Ascending aorta (tissue), 2 donors: ENCODE data around the gene SUB1. TPM values are rescaled to one million over a fixed set of nuclear protein-coding genes. Genes with fewer than 3 reads are reported as not detected.
"Not testable (repeated sequence)": the region's sequence is repeated elsewhere in the genome, so short reads cannot be mapped to it uniquely, and the experiment has no call there.

Experiments
- DNase-seq, 2 donors: peaks; one replicate each; pipeline ENCODE4 v3.0.0-alpha.2; 2019; ENCODE audit warnings: low spot score in 2 of 2
- H3K27ac ChIP-seq, 2 donors: fragments of 200-600 bp; sonication (generic); one replicate each; pipeline ENCODE4 v1.5.1; 2016 to 2017; ENCODE audit warnings: mild to moderate bottlenecking in 1 of 2
- H3K27me3 ChIP-seq: fragments of 200-600 bp; sonication (generic); one replicate; pipeline ENCODE4 v1.5.1; 2017
- H3K36me3 ChIP-seq, 2 donors: fragments of 200-600 bp; sonication (generic); one replicate each; pipeline ENCODE4 v1.5.1; 2016
- H3K4me1 ChIP-seq, 2 donors: fragments of 200-600 bp; sonication (generic); one replicate each; pipeline ENCODE4 v1.5.1; 2016 to 2017; ENCODE audit warnings: mild to moderate bottlenecking in 1 of 2
- H3K4me3 ChIP-seq, 2 donors: fragments of 200-600 bp; sonication (generic); one replicate each; pipeline ENCODE4 v1.5.1; 2016 to 2017; ENCODE audit warnings: mild to moderate bottlenecking in 1 of 2
- H3K9me3 ChIP-seq, 2 donors: fragments of 200-600 bp; sonication (generic); one replicate each; pipeline ENCODE4 v1.5.1; 2016
- intact Hi-C: fragments of 100-400 bp; cut with DNase I; formaldehyde crosslinking; loops from one replicate; pipeline ENCODE4 v1.15.1; 2023
- total RNA-seq: library from RNA; depleted of rRNA; stranded (reverse); fragments of >200 nt; gene quantifications from one replicate; pipeline ENCODE4 v1.1.0, GENCODE V29; 2016
- TF ChIP-seq, protein P1 (sequence below), 3 experiments: fragments of 200-600 bp in 2 of 3; fragments of 450-650 bp in 1 of 3; sonication (generic) in 2 of 3; IDR thresholded peaks; one replicate each; pipeline ENCODE4 v1.5.1; 2016 to 2019; ENCODE audit warnings: antibody characterized with exemption in 3 of 3, mild to moderate bottlenecking in 1 of 3, moderate library complexity in 1 of 3

SUB1 gene
- 103 TPM for total RNA-seq

DNA sequence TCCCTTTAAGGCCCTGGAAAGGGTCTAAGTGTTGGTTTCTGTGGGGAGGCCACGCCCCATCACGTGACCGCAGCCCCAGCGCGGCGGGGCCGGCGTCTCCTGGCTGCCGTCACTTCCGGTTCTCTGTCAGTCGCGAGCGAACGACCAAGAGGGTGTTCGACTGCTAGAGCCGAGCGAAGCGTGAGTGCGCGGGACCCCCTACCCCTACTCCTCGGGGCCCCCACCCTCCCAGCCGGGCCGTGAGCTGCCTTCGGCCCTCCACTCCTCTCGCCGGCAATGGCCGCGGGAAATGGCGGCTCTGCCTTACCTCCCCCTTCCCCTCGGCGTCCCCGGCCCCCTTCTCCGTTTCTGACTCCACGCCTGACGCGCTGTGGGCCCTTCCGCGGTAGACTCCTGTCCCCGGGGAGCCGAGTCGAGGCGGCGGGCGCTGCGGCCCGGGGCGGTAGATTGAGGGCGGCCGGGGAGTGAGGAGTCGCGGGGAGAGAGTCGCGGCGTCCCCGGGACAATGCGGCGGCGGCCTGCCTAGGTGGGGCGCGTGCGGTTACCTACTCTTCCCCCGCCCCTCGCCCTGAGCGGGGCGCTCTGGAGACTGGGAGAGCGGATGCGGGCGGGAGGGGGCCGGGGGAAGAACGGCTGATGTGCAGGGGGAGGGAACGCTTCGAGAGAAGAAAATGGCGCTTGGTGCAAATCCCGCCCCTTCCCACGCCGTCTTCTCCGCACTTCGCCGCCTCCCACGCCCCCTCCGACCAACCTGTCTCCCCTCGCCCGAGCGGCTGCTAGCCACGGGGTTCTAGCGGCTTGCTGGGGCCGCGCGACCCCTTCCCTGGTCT is at the start of gene SUB1:
SUB1 (plus strand) TSS at position 112 of the 830 bp plus-strand sequence. CDS start 2,956 bp downstream, outside the sequence.
- intact Hi-C loops, result loop anchor here (2.0 to 5.0 kb wide), 8 partner anchors 51 to 857 kb away; partner anchors contain the start of genes GOLPH3, MTMR12, TARS1 and ZFR
- TF ChIP-seq, protein P1, sequence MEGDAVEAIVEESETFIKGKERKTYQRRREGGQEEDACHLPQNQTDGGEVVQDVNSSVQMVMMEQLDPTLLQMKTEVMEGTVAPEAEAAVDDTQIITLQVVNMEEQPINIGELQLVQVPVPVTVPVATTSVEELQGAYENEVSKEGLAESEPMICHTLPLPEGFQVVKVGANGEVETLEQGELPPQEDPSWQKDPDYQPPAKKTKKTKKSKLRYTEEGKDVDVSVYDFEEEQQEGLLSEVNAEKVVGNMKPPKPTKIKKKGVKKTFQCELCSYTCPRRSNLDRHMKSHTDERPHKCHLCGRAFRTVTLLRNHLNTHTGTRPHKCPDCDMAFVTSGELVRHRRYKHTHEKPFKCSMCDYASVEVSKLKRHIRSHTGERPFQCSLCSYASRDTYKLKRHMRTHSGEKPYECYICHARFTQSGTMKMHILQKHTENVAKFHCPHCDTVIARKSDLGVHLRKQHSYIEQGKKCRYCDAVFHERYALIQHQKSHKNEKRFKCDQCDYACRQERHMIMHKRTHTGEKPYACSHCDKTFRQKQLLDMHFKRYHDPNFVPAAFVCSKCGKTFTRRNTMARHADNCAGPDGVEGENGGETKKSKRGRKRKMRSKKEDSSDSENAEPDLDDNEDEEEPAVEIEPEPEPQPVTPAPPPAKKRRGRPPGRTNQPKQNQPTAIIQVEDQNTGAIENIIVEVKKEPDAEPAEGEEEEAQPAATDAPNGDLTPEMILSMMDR (IDR thresholded peaks at IDR 0.05), result peak in 1 of 3 experiments; percentile 13

GRCh38 chr5:32536246-32536645 is 49.1 kb upstream of the SUB1 start:
- TF ChIP-seq, protein P1 (IDR thresholded peaks at IDR 0.05), result no peak
- Histone ChIP-seq H3K27me3 (no peaks in the 10 kb centered on the region), H3K9me3 (no peaks in the 10 kb centered on the region), H3K4me3 (no peak overlapping the region), H3K36me3 (no peaks in the 10 kb centered on the region), H3K27ac (no peak overlapping the region), H3K4me1 (peaks cover 0 to 12% of the 10 kb centered on the region in 2 donors)
- intact Hi-C loops, result loop anchor here (5.0 kb wide), 1 partner anchor 39 kb away; no protein-coding TSS in a partner anchor
- peak in 1 of 2 donors; percentile 11 for DNase-seq

More for the DNA sequence above, at the start of gene SUB1:
- peak within 1 kb of the TSS; percentile 94 to 96 for H3K4me3 ChIP-seq
- H3K4me1 ChIP-seq, result peaks cover 6 to 18% of the 10 kb centered on the region in 2 donors
- H3K36me3 ChIP-seq, result peaks cover 3 to 13% of the 10 kb centered on the region in 2 donors
- H3K27ac ChIP-seq, result peak within 1 kb of the TSS; percentile 99
- H3K9me3 ChIP-seq, result peaks cover 0 to 9% of the 10 kb centered on the region in 2 donors
- H3K27me3 ChIP-seq, result no peaks in the 10 kb centered on the region
- DNase-seq, result peak; percentile 73 to 96

DNA sequence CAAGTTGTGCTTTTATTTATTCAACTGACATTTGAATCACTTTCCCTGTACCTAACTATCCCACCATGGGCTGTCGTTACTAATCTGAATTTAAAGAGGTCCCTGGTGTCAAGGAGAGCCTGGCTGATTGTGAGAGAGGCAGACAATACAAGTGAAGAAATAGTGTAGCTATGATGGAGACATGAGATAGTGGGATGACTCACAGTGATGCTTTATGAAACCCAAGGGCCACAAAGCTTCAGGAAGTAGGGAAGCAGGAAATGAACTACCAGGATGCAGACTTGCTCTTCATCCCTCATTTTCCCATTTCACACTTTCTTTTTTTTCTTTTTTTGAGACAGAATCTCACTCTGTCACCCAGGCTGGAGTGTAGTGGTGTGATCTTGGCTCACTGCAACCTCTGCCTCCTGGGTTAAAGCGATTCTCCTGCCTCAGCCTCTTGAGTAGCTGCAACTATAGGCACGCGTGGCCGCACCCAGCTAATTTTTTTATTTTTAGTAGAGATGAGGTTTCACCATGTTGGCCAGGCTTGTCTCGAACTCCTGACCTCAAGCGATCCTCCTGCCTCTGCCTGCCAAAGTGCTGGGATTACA is 47.8 kb upstream of the SUB1 start:
- H3K36me3 ChIP-seq, H3K4me3 ChIP-seq, H3K4me1 ChIP-seq, H3K9me3 ChIP-seq, H3K27me3 ChIP-seq: not testable (repeated sequence)
- peak overlapping the region in 1 of 2 donors; percentile 57 for H3K27ac ChIP-seq
- peak in 1 of 2 donors; percentile 21 for DNase-seq
- intact Hi-C loops, result loop anchor here (5.0 kb wide), 1 partner anchor 40 kb away; no protein-coding TSS in a partner anchor

GRCh38 chr5:32538031-32538547 is 47.3 kb upstream of the SUB1 start:
- no peaks in the 10 kb centered on the region for H3K36me3 ChIP-seq
- peak overlapping the region; percentile 45 to 57 for H3K27ac ChIP-seq
- TF ChIP-seq, protein P1 (IDR thresholded peaks at IDR 0.05), result no peak
- H3K9me3 ChIP-seq, result no peaks in the 10 kb centered on the region
- DNase-seq, result no peak
- H3K4me1 ChIP-seq, result peaks cover 0 to 6% of the 10 kb centered on the region in 2 donors
- H3K27me3 ChIP-seq, result no peaks in the 10 kb centered on the region
- H3K4me3 ChIP-seq, result no peak overlapping the region
- intact Hi-C loops, result loop anchor here (5.0 kb wide), 1 partner anchor 41 kb away; no protein-coding TSS in a partner anchor

- intact Hi-C loops, result loop anchor here (5.0 kb wide), 1 partner anchor 43 kb away; no protein-coding TSS in a partner anchor
- Histone ChIP-seq H3K4me3 (no peak overlapping the region), H3K27ac (no peak overlapping the region), H3K36me3 (no peaks in the 10 kb centered on the region), H3K9me3 (no peaks in the 10 kb centered on the region), H3K27me3 (no peaks in the 10 kb centered on the region), H3K4me1 (no peaks in the 10 kb centered on the region)
- TF ChIP-seq, protein P1 (IDR thresholded peaks at IDR 0.05), result no peak
- DNase-seq, result no peak
Measured at GRCh38 chr5:32539981-32540845, 45.1 kb upstream of the SUB1 start.
